Activated T-cell treated with anti-CD3 and anti-CD28 coated beads, Interleukin-2, amount 50 U/mL, for 48 hours (primary cell): ENCODE data around the gene DGKG.

Experiments
- DNase-seq, 2 experiments: peaks; one replicate each; pipeline ENCODE4 v3.0.0-alpha.2; 2020

Gene DGKG

DNA sequence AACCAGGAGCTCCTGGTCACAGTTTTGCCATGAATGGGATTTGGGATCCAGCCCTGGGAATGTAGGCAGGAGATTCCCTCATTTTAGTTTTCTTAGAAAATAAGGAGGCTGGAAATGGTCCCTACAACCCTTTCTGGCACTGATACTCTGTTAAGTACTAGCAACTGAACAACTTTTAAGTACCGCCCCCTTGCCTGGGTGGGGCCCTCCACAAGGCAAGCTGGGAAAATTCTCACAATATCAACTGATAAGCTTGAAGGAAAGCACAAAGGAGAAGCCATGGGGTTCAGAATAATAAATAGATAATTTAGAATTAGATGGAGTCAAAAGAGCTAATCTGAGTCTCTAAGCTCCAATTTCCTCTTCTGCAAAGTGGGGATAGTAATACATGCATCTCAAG is 4.2 kb upstream of the DGKG start:
- DNase-seq: no peak

DNA sequence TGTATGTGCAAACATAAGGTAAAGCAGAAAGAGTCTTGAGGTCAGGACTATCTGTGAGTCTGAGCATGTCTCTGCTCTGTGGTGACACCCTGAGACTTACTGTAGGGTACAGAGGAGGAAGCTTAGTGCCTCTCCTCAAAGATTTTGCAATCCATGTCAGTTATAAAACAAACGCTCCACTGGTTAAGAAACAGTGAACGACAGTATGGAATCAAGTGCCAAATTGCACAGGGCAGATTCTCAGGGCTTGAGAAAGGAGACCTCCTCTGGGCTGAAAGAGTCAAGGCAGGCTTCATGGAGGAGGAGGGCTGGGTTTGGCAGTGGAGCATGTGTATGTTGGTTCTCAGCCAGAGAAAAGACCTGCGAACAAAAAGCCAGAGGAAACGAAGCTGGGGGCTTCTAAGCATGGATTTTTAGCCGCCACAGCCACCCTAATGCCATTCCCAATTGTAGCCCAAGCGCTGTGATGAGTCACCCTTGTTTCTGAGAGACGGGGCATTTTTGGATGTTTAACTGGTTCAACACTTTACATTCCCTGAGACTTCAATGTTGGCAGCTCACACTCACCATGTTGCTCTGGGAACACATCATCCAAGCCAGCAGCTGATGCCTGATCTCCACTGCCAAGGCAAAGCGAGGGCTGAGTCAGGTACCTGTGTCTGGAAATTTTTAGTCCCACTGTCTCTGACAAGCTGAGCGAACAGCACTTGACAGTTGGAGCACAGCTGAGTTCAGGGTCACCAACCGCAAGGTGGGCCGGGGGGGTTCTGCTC is 3.4 kb upstream of the DGKG start:
- no peak for DNase-seq

DNA sequence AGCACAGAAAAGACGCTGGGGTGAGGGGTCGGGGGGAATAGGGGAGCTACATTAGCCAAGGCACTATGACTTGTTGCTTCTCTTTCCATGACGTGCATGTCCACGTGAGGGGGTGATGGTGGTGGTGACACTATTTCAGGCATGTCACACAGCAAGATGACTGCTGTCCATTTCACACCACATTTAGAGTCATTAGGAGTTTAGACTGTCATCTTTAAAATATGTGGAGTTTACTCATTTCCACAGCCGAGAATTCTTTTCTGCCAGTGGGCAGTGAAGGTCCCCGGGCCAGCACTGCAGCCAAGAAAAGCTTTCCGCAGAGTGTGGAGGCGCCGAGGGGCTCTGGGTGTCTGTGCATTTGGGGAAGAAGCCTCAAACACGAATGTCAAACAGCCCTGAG is 954 bp upstream of the DGKG start:
- no peak for DNase-seq

DNA sequence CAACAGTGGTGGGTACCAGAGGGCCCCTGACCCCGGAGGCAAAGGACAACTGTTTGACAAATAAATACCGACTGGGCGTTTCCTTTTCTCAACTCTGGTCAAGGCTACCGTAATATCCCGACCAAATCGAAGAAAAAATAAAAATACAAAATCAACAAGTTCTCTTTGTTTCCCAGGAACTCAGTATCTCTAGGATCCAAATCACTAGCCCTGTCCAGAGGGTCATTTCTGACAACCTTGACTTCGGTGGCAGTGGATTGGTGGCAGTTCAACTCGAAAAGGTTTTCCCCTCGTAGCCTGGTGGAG is 456 bp upstream of the DGKG start:
- no peak for DNase-seq

DNA sequence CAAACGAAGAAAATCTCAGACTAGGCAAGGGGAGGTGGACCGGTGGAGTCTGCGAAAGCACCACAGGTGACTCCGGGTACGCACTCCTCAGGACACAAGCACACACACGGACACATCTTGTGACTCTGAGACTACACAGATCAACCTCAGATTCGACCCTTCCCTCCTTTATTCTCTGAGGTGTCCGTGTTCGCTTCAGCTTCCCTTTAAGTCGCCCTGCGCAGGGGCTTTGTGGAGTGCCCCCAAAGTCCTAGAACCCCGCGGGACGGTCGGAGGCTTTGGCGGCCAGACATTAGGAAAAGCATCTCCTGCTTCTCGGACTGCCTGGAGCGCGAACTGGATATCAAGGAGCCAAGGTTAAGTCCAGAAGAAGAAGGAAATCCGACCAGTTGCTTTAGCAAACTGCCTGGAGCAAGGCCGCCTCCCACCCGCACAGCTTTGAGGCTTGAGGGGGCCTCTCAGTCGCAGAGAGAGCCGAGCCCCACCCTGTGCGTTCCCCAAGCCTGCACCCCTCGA is 730 bp downstream of the DGKG start:
- no peak for DNase-seq

DNA sequence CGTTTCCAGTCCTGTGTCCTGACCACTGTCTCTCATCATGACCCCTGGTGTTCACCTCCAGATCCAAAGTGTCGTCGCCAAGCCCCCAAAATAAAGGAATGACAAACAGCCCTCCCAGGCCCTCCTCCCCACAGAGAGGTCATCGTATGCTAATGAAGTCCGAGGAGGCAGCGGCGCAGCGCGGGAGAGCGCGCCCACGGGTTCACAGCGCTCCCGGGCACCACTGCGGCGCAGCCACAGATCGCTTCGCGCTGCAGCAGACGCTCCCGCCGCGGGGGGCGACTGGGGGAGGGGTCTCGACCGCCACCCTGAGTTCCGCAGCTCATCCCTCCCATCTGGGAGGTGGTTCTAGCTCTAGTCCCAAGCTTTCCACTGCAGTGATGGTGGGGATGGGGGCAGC is 1.3 kb downstream of the DGKG start:
- no peak for DNase-seq

DNA sequence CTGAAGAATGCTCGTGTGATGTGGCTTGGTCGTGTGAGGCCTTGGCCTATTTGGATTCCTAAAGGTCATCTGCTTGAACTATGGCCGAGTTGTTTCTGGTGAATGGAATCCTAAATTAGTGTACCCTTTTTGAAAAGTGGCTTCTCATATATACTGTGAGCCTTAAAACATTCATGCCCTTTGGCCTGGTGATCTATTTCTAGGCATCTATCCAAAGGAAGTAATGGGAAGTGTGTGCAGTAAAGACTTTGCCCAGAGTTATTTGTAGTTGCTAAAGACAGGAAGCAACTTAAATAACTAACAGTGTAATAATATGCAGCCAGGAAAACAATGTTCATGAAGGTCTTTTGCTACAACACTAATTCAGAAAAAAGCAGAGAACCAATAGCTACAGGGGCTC is 3.0 kb downstream of the DGKG start:
- no peak for DNase-seq

DNA sequence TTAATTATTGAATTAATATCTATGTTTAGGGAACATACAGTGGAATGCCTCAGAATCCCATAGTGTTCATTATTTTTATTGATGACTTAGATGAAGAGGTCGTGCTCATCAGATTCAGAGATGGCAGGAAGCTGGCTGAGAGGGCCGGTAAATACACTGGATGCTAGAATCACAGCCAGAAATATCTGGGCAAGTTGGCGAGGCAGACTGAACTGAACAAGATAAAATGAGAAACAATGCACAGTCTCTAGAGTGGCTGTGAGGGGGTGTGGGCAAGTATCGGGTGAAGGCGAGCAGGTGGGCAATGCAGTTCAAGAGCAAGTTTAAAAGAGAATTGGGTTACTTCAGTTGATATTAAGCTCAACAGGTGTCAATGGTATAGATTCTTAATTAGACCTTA is 5.9 kb downstream of the DGKG start:
- DNase-seq: no peak

DNA sequence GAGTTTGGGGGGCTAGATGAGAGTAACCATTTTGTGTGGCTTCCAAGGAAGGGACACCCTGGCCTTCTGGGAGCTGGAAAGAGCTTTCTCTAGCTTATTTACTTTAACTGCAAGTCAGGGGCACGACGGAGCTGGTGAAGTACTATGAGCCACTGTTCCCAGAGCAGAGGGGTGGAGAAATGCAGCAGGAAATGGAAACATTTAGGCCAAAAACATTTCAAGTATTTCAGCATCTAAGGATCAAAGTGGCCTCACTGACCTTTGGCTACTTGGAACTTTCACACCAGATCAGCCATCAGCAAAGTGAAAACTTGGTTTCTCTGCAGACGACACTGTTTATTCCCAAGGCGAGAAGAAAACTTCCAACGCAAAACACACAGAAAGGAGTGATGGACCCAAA is 7.9 kb downstream of the DGKG start:
- DNase-seq: no peak

DNA sequence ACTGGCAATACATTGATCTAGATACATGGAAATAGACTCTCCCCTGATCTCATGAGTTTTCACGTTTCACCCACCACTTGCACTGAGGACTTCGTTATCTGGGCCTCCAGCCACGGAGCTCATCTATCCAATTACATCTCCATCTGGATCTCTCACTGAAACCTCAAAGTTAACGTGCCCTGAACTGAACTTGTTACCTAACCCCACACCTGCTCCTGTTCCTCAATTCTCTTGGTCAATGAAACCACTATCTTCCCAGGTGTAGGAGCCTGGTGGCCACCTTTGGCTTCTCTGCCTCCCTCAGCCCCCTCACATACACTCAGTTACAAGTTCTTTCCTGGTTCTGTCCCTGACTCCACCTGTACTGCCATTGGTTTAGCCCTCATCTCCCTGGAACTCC is 9.7 kb downstream of the DGKG start:
- no peak for DNase-seq

DNA sequence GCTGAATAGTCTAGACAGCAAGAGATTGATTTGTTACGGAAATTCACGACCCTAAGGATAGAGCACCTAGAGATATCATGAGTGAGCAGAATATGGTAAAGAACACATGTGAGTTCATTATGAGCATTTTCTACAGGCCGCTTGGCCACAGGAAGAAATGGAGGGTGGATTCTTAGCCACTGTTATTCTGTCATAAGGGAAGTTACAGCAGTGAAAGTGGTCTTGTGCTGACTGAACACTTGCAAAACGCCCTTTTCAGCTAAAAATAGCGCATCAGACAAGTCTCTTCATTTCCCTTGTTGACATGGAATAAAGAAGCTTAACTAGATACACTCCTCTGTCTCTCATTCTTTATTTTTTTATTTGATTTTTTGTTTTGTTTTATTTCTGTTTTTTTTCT is 19.8 kb downstream of the DGKG start:
- no peak for DNase-seq

DNA sequence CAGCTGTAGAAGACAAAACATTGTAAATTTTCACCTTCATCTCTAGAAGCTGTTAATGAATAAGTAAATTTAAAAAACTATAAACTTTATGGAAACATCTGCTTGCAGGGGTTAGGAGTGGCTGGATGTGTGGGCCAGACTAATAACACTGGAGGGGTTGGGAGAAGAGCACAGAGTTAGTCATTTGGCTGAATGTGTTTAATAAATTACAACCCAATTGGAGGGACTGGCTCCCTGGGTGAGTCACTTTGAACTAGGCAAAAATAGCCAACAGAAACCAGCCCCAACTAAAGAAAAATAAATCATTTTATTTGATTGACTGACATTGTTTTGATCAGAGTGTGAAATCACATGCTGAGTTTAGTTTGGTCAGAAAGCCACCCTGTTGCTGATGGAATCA is 21.8 kb downstream of the DGKG start:
- no peak for DNase-seq

DNA sequence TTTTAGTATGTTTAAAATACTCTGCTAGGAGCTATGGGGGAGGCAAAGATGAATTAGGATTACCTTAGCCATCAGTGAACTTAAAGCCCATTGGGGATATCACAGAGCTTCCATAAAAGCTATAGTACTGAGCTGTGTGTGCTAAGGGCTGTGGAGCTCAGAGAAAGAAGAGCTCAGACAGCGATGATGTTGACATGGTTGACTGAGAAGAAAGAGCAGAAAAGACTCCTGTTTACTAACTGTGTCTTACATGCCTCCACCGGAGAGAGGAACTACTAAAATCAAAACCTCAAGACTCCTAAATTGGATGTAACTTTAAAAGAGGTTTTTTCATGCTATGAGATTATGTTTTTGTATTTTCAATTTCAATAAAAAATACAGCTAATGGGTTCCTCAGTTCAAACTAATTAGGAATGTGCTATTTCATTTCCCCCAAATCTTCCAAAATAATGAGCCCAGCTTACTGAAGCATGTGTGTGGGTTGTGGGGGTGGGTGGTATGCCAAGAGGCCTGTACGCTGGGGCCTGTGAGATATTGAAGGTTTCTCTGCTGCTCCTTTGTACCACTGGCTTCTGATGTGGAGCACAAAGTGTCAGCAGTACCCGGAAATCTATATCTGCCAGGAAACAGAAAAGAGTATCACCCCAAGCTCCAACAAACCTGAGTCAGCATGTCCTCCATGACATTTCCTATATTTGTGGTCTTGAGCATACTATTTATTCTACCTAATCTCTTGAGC is 22.7 kb downstream of the DGKG start:
- DNase-seq: no peak

DNA sequence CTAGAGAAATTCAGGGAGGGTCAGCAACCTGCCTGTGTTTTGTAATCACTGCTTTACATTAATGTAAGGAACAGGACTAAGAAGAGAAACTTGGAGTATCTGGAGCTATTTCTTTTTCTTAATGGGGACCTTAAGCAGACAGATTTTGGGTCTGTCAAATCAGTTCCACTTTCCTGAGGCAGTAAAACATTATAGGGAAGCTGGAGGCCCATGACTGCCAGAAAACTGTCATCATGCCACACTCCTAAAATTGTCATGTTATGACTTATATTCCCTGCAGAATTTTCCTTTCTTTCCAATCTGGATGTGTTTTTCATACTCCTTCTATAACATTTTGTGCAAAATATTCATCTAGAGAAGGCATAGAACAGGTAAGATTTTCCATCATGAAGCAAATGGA is 28.8 kb downstream of the DGKG start:
- no peak for DNase-seq

DNA sequence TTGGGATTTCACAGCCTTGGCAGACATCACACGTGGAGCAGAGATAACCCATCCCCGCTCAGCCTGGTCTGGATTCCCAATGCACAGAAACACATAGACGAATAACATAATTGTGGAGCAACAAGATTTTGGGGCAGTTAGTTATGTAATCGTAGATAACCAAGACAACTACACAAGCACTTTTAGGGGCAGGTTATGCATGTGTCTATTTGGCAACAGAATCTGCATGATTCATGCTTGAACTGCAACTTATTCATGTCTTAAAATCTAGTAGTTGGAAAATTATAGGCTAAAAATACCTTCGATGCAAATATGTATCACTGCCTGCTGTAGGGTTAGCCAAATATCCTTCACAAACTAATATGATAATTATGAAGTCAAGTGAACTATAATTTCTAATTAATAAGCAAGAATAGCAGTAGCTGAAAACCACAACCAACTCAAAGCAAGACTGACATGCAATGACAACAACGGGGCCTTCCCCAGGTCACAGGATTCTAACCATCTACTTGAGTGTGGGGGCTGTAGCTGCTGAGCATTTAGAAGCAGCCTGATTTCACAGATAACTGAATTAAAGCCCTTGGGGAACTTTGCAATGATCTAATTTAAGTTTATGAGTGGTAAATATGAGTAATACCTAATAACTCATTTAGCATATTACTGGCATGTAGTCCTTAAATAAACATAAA is 31.1 kb downstream of the DGKG start:
- no peak for DNase-seq

DNA sequence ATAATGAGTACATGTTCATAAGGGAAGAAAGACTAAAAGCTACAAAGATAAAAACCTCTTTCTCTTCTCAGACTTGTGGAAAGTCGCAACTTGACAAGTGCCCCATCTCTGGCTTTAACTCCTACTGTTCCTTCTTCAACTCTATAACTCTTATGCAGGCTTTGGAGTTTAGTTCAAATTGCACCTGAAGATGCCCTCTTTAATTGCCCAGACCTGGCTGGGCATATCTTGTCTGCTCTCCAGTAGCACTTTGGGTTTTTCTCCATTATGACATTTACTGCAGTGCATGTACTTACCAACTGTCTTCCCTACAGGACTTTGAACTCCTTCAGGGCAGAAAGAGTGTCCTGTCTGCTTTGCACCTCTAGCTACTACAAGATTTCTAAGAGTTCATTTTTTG is 32.4 kb downstream of the DGKG start:
- DNase-seq: no peak

DNA sequence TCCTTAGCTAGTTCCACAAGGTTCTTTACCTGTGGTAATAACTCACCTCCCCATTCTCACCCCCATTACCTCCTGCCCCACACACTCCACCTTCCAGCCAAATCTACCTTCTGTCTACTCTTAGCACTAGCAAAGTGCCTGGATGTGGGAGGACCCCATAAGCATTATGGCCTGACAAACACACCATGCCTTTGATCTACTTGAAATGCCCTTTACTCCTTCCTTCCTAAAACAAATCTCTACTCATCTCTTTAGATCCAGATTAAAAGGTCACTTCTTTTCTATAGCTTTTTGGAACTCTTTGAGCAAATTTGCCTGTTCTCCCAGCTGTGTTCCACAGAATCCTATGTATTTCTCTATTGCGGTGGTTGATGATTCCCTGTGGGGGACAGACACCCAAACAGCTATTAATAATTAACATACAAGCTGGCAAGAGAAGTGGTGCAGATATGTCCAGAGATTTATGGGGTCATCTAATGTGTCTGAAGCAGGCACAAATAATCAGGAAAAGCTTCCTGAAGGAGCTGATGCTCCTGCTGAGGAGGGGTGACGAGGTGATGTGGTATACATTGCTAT is 34.0 kb downstream of the DGKG start:
- no peak for DNase-seq

DNA sequence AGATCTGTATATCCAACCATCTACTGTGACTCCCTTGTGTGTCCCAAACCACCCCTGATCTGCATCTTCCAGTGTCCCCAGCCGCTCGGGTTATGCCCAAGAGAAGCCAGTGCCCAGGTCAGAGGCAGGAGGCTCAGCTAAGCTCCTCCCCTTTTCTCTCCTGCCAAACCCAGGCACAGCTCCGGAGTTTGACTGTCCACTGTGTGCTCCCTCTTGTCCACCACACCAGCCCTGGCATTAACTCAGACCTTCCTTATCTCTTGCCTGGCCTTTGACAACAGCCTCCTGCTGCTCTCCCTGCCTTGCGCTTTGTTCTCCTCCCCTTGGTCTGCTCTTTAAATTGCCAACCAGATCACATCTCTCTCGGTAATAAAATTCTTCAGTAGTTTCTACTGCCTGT is 39.3 kb downstream of the DGKG start:
- DNase-seq: no peak

DNA sequence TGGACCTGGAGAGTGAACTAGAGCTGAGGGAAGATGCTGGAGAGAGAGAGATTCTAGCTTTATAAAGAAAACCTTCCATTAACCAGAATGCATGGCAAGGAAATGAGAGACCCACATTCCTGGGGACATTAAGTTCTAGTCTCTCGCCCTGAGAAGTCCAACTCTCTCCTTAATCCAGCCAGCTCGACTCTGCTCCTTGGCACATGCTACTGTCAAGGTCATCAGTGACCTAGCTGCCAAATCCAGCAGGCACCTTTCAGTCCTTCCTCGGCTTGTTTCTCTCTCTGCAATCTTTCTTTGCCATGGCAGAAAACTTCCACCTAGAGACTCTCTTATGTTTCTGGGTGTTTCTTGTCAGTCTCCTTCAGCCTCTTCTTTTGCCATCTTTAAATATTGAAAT is 40.3 kb downstream of the DGKG start:
- DNase-seq: no peak

DNA sequence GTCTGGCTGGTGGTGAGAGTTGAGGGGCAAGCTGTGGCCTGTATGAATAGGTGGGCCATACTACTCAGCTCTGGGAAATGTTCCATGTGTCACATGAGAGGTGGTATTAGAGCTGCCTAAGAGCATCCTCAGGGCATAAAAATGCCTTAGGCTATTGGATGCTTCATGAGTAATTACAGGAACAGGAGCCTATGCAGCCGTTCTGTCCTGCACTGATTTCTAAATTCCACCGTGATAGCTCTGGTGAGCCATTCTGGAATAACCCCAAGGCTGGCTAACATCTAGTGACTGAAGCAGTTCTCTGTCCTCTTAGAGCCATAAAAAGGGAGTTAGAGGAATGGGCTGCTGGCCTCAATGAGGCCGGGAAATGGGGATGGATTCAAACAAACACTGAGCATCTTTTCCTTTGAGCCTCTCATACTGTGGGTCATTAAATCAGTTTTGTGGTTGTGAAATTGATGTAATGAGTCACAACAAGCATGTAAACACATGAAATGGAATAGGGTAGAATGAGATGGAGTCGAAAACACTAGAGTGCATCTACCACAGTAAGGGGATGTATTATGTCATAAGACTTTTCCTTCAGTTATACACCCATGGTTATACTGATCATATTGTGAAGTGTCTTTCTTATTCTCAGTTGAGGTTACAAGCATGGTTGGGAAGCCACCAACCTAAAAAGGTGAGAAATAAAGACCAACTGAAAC is 41.0 kb downstream of the DGKG start:
- DNase-seq: no peak

DNA sequence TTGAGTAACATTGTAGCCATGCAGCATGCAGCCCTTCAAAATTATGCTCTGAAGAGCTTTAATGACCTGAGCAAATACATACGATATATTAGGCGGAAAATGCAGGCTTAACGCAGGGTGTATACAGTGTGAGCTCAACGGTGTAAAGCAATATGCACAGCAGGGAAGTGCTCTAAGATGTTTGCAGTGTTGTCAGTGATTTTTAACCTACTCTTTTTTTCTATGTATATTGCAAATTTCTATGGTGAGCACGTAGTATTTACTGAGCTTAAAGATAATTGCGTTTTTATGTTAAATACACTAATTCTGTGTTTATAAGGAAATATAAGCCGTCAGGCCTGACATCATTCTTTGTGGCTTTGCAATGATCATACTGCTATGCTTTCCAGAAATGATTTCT is 42.1 kb downstream of the DGKG start:
- DNase-seq: no peak

DNA sequence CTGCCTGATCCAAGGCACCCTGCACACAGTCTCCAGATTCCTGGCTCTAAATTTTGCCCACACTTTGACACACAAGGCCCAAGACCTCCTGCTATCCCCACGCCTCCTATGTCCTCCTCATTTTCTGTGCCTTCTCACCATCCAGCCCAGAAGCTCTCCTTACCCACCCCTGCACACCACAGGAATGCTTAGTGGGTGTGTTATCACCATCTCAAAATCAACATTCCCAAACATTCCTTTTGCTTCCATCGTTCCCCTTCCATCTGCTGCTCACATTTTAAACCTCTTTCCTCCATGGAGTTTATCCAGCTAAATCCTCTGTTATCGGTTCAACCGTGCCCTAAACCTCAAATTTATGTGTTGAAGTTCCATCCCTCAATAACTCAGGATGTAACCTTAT is 43.9 kb downstream of the DGKG start:
- DNase-seq: no peak

DNA sequence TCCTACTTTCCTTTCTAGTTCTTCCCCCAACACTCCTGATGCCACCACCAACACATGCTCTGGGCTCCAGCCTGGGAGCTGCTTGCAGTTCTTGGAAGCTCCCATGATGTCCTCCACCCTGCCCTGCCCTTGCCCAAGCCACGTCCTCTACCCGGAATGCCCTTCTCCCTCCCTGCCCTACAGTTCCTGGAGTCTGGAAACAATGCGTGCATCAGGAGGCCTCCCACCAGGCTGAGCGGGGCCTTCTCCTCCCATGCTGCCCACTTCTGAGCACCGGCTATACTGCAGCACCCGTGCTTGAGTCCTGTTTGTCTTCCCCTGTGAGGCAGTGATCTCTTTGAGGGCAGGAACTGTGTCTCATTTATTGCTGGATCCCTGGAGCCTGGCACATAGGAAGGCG is 44.6 kb downstream of the DGKG start:
- no peak for DNase-seq
